Measurements from ENCODE around the gene TBC1D10A. TPM values are rescaled to one million over a fixed set of nuclear protein-coding genes. Genes with fewer than 3 reads are reported as not detected.

The TBC1D10A gene
- total RNA-seq, 2 experiments from 2014 or later = 45.5 to 47.6 TPM

DNA sequence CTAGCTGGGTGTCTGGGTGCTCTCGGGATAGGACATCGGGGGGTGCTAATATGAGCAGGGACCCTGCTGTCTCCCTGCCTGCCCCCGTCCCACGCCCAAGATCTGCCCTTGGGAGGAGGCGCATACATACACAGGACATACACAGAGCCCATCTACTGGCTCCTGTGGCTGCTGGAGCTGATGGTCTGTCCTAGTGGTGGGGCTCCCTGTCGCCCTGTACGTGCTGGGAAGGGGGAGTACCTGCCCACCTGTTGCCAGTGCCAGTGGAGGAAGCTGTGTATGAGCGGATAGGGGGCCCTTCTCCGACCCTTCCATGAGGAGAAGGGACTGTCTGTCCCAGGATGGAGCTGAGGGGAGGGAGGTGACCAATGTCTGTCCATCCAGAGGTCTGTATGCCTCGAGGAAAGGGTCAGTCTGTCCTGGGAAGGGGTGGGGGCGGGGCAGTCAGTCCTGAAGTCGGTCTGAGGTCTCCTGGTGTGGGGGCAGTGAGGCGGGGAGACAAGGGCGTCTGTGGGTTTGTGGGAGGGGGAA, 952 bp downstream of the TBC1D10A start:
- H3K36me3 Mint-ChIP-seq (ENCODE audit: low read depth) = peaks cover 55% of the 10 kb centered on the region
- H3K4me1 Mint-ChIP-seq = peaks cover 51% of the 10 kb centered on the region
- no peaks in the 10 kb centered on the region for H3K27me3 Mint-ChIP-seq
- CTCF ChIA-PET = interaction anchor here (0.6 to 4.4 kb wide), 3 partner anchors 13 to 89 kb away, joined by 3 to 17 read pairs (median 3); no protein-coding TSS in a partner anchor
- peak overlapping the region; percentile 60 for H3K27ac Mint-ChIP-seq
- POLR2A ChIA-PET = interaction anchor here (0.9 kb wide), 1 partner anchor 8 kb away, joined by 3 read pairs; no protein-coding TSS in a partner anchor
- H3K9me3 Mint-ChIP-seq = peaks cover 9% of the 10 kb centered on the region
- peak overlapping the region; percentile 90 for H3K4me3 Mint-ChIP-seq
- DNase-seq = no peak

GRCh38 chr22:30325065-30325720, 1.5 kb downstream of the TBC1D10A start:
- ChIA-PET POLR2A (interaction anchor here (0.9 kb wide), 1 partner anchor 7 kb away, joined by 3 read pairs; no protein-coding TSS in a partner anchor), CTCF (interaction anchor here (0.6 to 4.4 kb wide), 7 partner anchors 11 to 89 kb away, joined by 3 to 17 read pairs (median 4); no protein-coding TSS in a partner anchor)
- Mint-ChIP-seq H3K4me3 (peak overlapping the region; percentile 90), H3K4me1 (peaks cover 56% of the 10 kb centered on the region), H3K36me3 (ENCODE audit: low read depth) (peaks cover 54% of the 10 kb centered on the region), H3K27ac (peak overlapping the region; percentile 60), H3K27me3 (no peaks in the 10 kb centered on the region), H3K9me3 (peaks cover 9% of the 10 kb centered on the region)
- DNase-seq = no peak

DNA sequence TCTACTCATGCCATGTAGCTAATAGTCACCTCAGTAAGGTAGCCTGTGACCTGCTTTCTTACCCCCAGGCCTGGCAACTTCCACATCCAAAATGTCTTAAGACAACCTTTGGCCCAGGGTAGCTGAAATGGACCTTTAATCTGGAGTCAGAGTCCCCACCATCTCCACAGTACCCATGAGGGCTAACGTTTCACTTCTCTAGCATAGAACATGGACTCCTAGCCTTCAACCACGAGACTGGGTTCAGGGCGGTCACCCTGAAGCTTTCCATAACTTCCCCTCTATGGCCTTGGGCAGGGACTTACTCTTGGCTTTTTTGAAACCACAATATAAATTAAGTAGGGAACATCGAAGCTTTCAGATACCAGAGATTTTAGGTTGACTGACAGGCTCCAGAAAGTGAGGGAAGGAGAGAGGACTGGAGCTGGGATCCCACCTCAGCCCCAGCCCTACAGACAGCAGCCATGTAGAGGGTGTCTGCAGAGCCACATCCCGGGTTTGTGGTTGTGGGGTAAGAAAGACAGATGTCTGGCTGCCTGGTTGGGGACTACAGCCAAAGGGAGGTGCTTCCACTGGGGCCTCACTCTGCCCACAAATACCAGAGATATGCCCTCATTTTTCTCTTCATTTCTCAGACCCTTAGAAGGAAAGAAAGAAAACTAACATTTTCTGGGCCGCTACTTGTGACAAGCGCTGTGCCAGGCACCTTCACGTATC, 2.6 kb downstream of the TBC1D10A start:
- Mint-ChIP-seq H3K27ac (peak overlapping the region; percentile 60), H3K4me1 (peaks cover 66% of the 10 kb centered on the region), H3K4me3 (peak overlapping the region; percentile 90), H3K36me3 (ENCODE audit: low read depth) (peaks cover 57% of the 10 kb centered on the region), H3K9me3 (peaks cover 9% of the 10 kb centered on the region), H3K27me3 (no peaks in the 10 kb centered on the region)
- POLR2A ChIA-PET = no interaction called here
- CTCF ChIA-PET = interaction anchor here (0.6 to 4.4 kb wide), 12 partner anchors 9 to 1281 kb away, joined by 3 to 17 read pairs (median 4); no protein-coding TSS in a partner anchor
- peak; percentile 71 for DNase-seq

DNA sequence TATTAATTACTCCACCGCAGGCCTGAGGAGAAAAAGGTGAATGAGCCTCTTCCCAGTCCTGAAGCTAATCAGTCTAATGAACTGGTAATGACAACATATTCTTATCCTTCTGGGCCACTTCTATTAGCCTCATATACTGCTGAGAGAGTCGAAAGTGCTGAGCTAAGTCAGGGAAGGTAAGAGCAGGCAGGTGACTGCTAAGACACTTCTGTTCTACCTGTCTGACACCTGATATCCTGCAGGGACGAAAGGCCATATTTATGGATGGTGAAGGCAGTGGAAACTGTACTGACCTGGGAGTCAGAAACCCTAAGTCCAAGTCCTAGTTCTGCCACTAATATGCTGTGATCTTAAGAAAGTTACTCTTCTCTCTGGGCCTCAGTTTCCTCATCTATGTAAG, 3.5 kb downstream of the TBC1D10A start:
- H3K4me1 Mint-ChIP-seq = peaks cover 76% of the 10 kb centered on the region
- DNase-seq = no peak
- POLR2A ChIA-PET = no interaction called here
- peaks cover 64% of the 10 kb centered on the region for H3K36me3 Mint-ChIP-seq (ENCODE audit: low read depth)
- H3K4me3 Mint-ChIP-seq = no peak overlapping the region
- CTCF ChIA-PET = interaction anchor here (0.6 to 4.4 kb wide), 7 partner anchors 9 to 42 kb away, joined by 3 to 17 read pairs (median 5); no protein-coding TSS in a partner anchor
- peaks cover 9% of the 10 kb centered on the region for H3K9me3 Mint-ChIP-seq
- no peaks in the 10 kb centered on the region for H3K27me3 Mint-ChIP-seq
- no peak overlapping the region for H3K27ac Mint-ChIP-seq

DNA sequence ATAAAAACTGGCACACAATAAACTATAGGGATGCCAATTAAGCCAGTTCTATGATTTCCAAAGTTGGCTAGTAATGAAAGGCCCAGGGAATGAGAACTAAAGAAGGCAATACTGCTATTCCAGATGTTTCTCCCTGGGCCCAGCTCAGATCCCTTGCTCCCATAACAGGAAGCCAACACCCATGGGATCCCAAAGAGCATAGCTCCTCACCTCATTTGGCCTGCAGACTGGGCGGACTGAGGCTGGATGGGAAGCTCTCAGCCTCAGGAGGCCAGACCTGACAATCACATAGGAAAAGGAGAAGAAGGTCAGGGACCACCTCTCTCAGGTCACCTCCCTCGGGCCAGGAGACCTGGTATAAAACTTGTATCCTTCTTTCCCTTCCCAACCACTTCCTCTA, 5.3 kb downstream of the TBC1D10A start:
- CTCF ChIA-PET = interaction anchor here (0.7 to 1.4 kb wide), 3 partner anchors 9 to 217 kb away, joined by 3 read pairs; no protein-coding TSS in a partner anchor
- peaks cover 78% of the 10 kb centered on the region for H3K36me3 Mint-ChIP-seq (ENCODE audit: low read depth)
- peak overlapping the region; percentile 57 for H3K27ac Mint-ChIP-seq
- no peak overlapping the region for H3K4me3 Mint-ChIP-seq
- no peaks in the 10 kb centered on the region for H3K27me3 Mint-ChIP-seq
- POLR2A ChIA-PET = no interaction called here
- H3K4me1 Mint-ChIP-seq = peaks cover 82% of the 10 kb centered on the region
- H3K9me3 Mint-ChIP-seq = peaks cover 9% of the 10 kb centered on the region
- no peak for DNase-seq

DNA sequence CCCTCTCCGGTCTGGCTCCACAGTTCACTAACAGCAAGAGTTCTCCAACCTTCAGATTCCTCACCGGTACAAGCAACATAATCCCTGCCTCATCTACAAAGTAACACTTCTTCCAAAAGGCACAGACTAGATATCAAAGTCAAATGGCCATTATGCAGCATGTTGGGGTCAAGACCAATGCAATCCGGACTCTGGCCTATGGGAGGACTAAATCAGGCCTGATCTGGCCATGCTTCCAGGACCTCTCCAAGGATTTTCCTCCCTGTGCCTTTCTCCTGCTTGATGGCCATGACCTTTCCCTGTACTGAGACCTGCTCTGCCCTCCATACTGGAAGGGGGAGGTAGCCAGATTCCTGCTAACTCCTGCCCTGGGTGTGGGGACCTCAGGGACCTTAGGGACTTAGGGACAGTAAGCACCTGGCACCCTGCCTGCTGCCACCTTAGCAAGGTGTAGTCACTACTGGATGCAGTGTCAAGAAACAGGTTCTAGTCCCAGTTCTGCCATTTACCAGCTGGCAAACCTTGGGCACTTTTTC, 6.7 kb downstream of the TBC1D10A start:
- H3K9me3 Mint-ChIP-seq = peaks cover 9% of the 10 kb centered on the region
- POLR2A ChIA-PET = no interaction called here
- no peaks in the 10 kb centered on the region for H3K27me3 Mint-ChIP-seq
- peaks cover 88% of the 10 kb centered on the region for H3K4me1 Mint-ChIP-seq
- H3K4me3 Mint-ChIP-seq = no peak overlapping the region
- H3K36me3 Mint-ChIP-seq (ENCODE audit: low read depth) = peaks cover 82% of the 10 kb centered on the region
- DNase-seq = no peak
- H3K27ac Mint-ChIP-seq = no peak overlapping the region
- CTCF ChIA-PET = interaction anchor here (0.7 to 1.4 kb wide), 3 partner anchors 8 to 277 kb away, joined by 3 read pairs; partner anchors contain the start of gene CASTOR1

DNA sequence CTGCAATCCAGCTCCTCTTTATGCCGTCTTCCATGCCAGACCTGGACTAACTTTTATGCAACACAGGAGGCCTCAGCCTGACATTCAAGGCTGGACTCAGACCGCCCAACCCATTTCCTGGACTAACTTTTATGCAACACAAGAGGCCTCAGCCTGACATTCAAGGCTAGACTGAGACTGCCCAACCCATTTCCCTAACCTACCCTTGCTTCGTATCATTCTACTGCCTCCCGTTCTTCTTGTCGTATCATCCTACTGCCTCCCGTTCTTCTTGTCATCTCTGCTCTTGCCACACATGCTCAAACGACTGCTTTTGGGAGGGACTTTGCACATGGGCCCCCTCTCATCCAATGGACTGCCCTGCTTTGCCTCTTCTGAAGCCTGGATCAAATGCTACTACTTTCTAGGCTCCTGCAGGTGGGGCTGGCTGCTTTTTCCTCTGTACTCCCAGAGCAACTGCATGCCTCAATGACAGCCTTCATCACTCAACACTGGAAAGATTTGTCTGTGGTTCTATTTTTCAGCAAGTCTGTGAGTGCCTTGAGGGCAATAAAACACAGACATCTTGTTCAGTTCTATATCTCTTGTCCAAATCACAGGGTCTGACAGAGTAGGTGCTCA, 7.8 kb downstream of the TBC1D10A start:
- H3K9me3 Mint-ChIP-seq = peaks cover 5% of the 10 kb centered on the region
- ChIA-PET POLR2A (interaction anchor here (0.5 kb wide), 1 partner anchor 381 kb away, joined by 5 read pairs; no protein-coding TSS in a partner anchor), CTCF (interaction anchor here (1.0 to 1.4 kb wide), 2 partner anchors 10 to 30 kb away, joined by 3 read pairs; partner anchors contain the start of gene CASTOR1)
- no peak for DNase-seq
- H3K27me3 Mint-ChIP-seq = no peaks in the 10 kb centered on the region
- peaks cover 88% of the 10 kb centered on the region for H3K4me1 Mint-ChIP-seq
- no peak overlapping the region for H3K4me3 Mint-ChIP-seq
- peak overlapping the region; percentile 14 for H3K27ac Mint-ChIP-seq
- peaks cover 77% of the 10 kb centered on the region for H3K36me3 Mint-ChIP-seq (ENCODE audit: low read depth)

GRCh38 chr22:30317778-30318177, 9.0 kb downstream of the TBC1D10A start:
- no peak overlapping the region for H3K4me3 Mint-ChIP-seq

DNA sequence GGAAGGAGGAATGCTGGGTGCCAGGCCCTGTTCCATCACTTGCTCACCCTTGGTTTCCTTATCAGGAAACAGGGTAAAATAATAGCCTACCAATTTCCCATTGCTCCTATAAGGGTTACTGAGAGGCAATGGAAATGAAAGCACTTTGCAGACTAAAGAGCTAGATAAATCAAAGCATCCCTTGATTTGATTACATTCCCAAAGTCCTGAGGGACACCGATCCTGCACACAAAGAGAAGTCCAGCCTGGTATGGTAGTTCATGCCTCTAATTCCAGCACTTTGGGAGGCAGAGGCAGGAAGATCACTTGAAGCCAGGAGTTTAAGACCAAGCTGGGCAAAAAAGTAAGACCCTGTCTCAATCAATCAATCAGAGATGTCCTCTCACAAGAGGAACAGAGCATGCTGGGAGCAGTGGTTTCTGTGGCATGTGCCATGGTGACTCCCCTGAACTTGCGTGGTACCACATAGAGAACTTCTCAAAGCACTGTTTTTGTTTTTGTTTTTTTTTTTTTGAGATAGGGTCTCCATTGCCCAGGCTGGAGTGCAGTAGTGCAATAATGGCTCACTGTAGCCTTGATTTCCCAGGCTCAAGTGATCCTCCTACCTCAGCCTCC, 10.7 kb downstream of the TBC1D10A start:
- Mint-ChIP-seq H3K4me3 (no peak overlapping the region), H3K9me3 (no peaks in the 10 kb centered on the region), H3K27ac (peak overlapping the region; percentile 13), H3K27me3 (no peaks in the 10 kb centered on the region), H3K4me1 (peaks cover 93% of the 10 kb centered on the region), H3K36me3 (ENCODE audit: low read depth) (peaks cover 79% of the 10 kb centered on the region)
- CTCF ChIA-PET = interaction anchor here (1.0 to 1.4 kb wide), 3 partner anchors 20 to 71 kb away, joined by 3 to 4 read pairs (median 3); partner anchors contain the start of gene RNF215
- POLR2A ChIA-PET = no interaction called here
- DNase-seq = no peak

More at GRCh38 chr22:30317778-30318177, 9.0 kb downstream of the TBC1D10A start:
- Mint-ChIP-seq H3K9me3 (no peaks in the 10 kb centered on the region), H3K27ac (no peak overlapping the region), H3K27me3 (no peaks in the 10 kb centered on the region), H3K4me1 (peaks cover 87% of the 10 kb centered on the region), H3K36me3 (ENCODE audit: low read depth) (peaks cover 76% of the 10 kb centered on the region)
- ChIA-PET CTCF (interaction anchor here (0.6 to 1.0 kb wide), 3 partner anchors 17 to 30 kb away, joined by 3 to 4 read pairs (median 3); no protein-coding TSS in a partner anchor), POLR2A (interaction anchor here (0.7 kb wide), 1 partner anchor 8 kb away, joined by 3 read pairs; no protein-coding TSS in a partner anchor)
- DNase-seq = no peak

GRCh38 chr22:30314915-30315314, 11.8 kb downstream of the TBC1D10A start:
- H3K27me3 Mint-ChIP-seq = no peaks in the 10 kb centered on the region
- no peak overlapping the region for H3K4me3 Mint-ChIP-seq
- peaks cover 97% of the 10 kb centered on the region for H3K4me1 Mint-ChIP-seq
- ChIA-PET POLR2A (interaction anchor here (0.6 kb wide), 1 partner anchor 69 kb away, joined by 3 read pairs; no protein-coding TSS in a partner anchor), CTCF (interaction anchor here (1.0 to 1.8 kb wide), 6 partner anchors 9 to 111 kb away, joined by 3 to 5 read pairs (median 4); partner anchors contain the start of genes MTFP1 and RNF215)
- peak overlapping the region; percentile 79 for H3K27ac Mint-ChIP-seq
- H3K36me3 Mint-ChIP-seq (ENCODE audit: low read depth) = peaks cover 83% of the 10 kb centered on the region
- no peaks in the 10 kb centered on the region for H3K9me3 Mint-ChIP-seq
- no peak for DNase-seq

DNA sequence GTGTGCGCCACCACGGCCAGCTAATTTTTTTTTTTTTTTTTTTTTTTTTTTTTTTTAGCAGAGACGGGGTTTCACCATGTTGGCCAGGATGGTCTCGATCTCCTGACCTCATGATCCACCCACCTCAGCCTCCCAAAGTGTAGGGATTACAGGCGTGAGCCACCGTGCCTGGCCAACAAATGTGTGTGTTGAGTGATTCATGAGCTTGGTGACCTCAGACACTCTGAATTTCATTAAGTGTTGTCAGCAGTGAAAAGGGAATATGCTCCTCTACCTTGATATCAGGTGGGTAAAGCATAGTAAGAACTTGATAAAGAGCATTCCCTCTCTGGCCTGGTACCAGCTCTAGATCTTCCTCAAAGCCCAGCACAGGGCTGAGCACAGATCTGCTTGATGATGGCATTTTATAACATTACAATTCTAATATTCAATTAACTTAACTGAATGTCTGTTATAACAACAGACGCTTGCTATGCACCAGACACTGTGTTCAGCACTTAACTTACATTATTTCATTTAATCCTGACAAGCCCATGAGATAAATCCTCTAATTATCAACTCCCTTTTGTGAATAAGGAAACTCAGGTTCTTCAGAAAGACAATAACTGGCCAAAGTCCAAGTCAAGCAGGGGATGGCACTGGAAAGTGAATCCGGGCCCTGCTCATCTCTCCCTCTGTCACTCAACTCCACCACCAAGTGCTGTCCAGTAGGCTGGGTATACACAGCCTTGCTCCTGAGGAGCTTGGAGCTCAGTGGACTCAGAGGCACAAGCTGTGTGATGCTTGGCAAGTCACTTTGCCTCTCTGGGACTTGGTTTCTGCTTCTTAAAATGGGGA, 13.0 kb downstream of the TBC1D10A start:
- H3K27ac Mint-ChIP-seq = peak overlapping the region; percentile 60
- H3K4me3 Mint-ChIP-seq = no peak overlapping the region
- H3K9me3 Mint-ChIP-seq = no peaks in the 10 kb centered on the region
- ChIA-PET POLR2A (no interaction called here), CTCF (interaction anchor here (0.6 to 2.3 kb wide), 11 partner anchors 10 to 112 kb away, joined by 3 to 11 read pairs (median 3); partner anchors contain the start of gene MTFP1)
- peaks cover 77% of the 10 kb centered on the region for H3K36me3 Mint-ChIP-seq (ENCODE audit: low read depth)
- H3K4me1 Mint-ChIP-seq = peaks cover 97% of the 10 kb centered on the region
- H3K27me3 Mint-ChIP-seq = no peaks in the 10 kb centered on the region
- no peak for DNase-seq
